Measurements from ENCODE around the gene HELZ2. TPM values are rescaled to one million over a fixed set of nuclear protein-coding genes. Genes with fewer than 3 reads are reported as not detected.

Gene HELZ2
- total RNA-seq, 1 experiment from 2014 or later: 27.9 TPM

- no peak overlapping the region for H2BK20ac ChIP-seq (ENCODE audit: low read depth, low read length, poor library complexity, severe bottlenecking)
- no peak overlapping the region for H2BK15ac ChIP-seq (ENCODE audit: low read depth, low read length)
- H4K8ac ChIP-seq (replicated peaks; ENCODE audit: insufficient read length, low read depth, low read length): no peak overlapping the region
- no peak overlapping the region for H2BK5ac ChIP-seq (ENCODE audit: insufficient read length, low read length)
- Mint-ChIP-seq H3K9me3 (no peaks in the 10 kb centered on the region), H3K4me1 (peaks cover 3 to 7% of the 10 kb centered on the region in 2 experiments; a peak in 2 of 4 replicates), H3K27ac (no peak overlapping the region; a peak in 1 of 7 replicates), H3K27me3 (ENCODE audit: low read depth) (no peaks in the 10 kb centered on the region), H3K4me3 (no peak overlapping the region), H3K36me3 (ENCODE audit: insufficient read depth in 1 of 3, low read depth in 3 of 3) (peaks cover 2 to 40% (median 28%) of the 10 kb centered on the region in 3 experiments)
- H3K9ac ChIP-seq (ENCODE audit: extremely low read depth, insufficient read length, low read length): no peak overlapping the region
- no peak overlapping the region for H4K5ac ChIP-seq (ENCODE audit: insufficient read length, low read depth, low read length)
- H3K14ac ChIP-seq (ENCODE audit: insufficient read depth, low read length): no peak overlapping the region
- TF ChIP-seq, protein P1, sequence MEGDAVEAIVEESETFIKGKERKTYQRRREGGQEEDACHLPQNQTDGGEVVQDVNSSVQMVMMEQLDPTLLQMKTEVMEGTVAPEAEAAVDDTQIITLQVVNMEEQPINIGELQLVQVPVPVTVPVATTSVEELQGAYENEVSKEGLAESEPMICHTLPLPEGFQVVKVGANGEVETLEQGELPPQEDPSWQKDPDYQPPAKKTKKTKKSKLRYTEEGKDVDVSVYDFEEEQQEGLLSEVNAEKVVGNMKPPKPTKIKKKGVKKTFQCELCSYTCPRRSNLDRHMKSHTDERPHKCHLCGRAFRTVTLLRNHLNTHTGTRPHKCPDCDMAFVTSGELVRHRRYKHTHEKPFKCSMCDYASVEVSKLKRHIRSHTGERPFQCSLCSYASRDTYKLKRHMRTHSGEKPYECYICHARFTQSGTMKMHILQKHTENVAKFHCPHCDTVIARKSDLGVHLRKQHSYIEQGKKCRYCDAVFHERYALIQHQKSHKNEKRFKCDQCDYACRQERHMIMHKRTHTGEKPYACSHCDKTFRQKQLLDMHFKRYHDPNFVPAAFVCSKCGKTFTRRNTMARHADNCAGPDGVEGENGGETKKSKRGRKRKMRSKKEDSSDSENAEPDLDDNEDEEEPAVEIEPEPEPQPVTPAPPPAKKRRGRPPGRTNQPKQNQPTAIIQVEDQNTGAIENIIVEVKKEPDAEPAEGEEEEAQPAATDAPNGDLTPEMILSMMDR (conservative IDR thresholded peaks at IDR 0.05): no peak
- no peak overlapping the region for H3K23ac ChIP-seq (ENCODE audit: insufficient read length, low read depth, low read length)
- no peaks in the 10 kb centered on the region for H3K23me2 ChIP-seq (ENCODE audit: insufficient read length, low read depth, low read length, poor library complexity, severe bottlenecking)
- H2AFZ ChIP-seq (ENCODE audit: low read length): no peak overlapping the region
- H3K18ac ChIP-seq (ENCODE audit: insufficient read length, low read depth, low read length): no peak overlapping the region
- H3K4me1 ChIP-seq (ENCODE audit: insufficient read depth, low read length): no peaks in the 10 kb centered on the region
- H3K27ac ChIP-seq (ENCODE audit: insufficient read length, low read depth, low read length): no peak overlapping the region
- no peak overlapping the region for H3T11ph ChIP-seq (ENCODE audit: low read length)
- no peaks in the 10 kb centered on the region for H4K20me1 ChIP-seq (ENCODE audit: control insufficient read depth, insufficient read depth, insufficient read length)
- no CpG with 5 or more reads among the region's 4 CpGs for WGBS (ENCODE audit: extremely low coverage, insufficient read length, low lambda C conversion rate)
- H3K79me2 ChIP-seq (ENCODE audit: insufficient read depth, low read length): no peaks in the 10 kb centered on the region
- H3K4me2 ChIP-seq (ENCODE audit: insufficient read depth, insufficient read length, low read length): no peak overlapping the region
- H4K91ac ChIP-seq (ENCODE audit: insufficient read length, low read depth, low read length): no peak overlapping the region
- H2BK12ac ChIP-seq (ENCODE audit: insufficient read length, low read depth, low read length): no peak overlapping the region
- no peak for DNase-seq
- no peak overlapping the region for H2BK120ac ChIP-seq (ENCODE audit: low read depth, low read length, poor library complexity, severe bottlenecking)
- H3K56ac ChIP-seq (ENCODE audit: insufficient read length, low read depth, low read length): no peak overlapping the region
- H2AK5ac ChIP-seq (ENCODE audit: insufficient read length, low read length): no peak overlapping the region
- H3K79me1 ChIP-seq (ENCODE audit: insufficient read depth, low read depth, low read length, poor library complexity, severe bottlenecking): no peaks in the 10 kb centered on the region
- H3K4ac ChIP-seq (ENCODE audit: low read depth, low read length): no peak overlapping the region
- no peaks in the 10 kb centered on the region for H3K9me3 ChIP-seq (ENCODE audit: control insufficient read depth, low read depth, low read length)
- H3K27me3 ChIP-seq (ENCODE audit: insufficient read depth, low read length): no peaks in the 10 kb centered on the region
These were observed 17.1 kb upstream of the HELZ2 start for GRCh38 chr20:63591147-63591533.
